GM13977 (cell line): ENCODE results near the gene SIGLEC1.

Experiments used
- DNase-seq: peaks from one replicate; pipeline ENCODE4 v3.0.0; 2012; ENCODE audit warnings: low spot score
- in situ Hi-C: fragments of 300-500 bp; cut with MboI; formaldehyde crosslinking; loops from one replicate; pipeline ENCODE4 v1.12.0; 2022; ENCODE audit warnings: low sequenced_read_pairs, low pct_unique_long_range_greater_than_20kb, mixed read lengths, inconsistent platforms; ENCODE audit not compliant: unreplicated experiment
- TF ChIP-seq, protein P1 (sequence below): IDR thresholded peaks from 2 replicates; pipeline ENCODE4 v1.5.1; 2012; ENCODE audit warnings: mild to moderate bottlenecking, control low read depth; ENCODE audit not compliant: insufficient read depth; ENCODE audit errors: extremely low read depth, missing control alignments

The SIGLEC1 gene

DNA sequence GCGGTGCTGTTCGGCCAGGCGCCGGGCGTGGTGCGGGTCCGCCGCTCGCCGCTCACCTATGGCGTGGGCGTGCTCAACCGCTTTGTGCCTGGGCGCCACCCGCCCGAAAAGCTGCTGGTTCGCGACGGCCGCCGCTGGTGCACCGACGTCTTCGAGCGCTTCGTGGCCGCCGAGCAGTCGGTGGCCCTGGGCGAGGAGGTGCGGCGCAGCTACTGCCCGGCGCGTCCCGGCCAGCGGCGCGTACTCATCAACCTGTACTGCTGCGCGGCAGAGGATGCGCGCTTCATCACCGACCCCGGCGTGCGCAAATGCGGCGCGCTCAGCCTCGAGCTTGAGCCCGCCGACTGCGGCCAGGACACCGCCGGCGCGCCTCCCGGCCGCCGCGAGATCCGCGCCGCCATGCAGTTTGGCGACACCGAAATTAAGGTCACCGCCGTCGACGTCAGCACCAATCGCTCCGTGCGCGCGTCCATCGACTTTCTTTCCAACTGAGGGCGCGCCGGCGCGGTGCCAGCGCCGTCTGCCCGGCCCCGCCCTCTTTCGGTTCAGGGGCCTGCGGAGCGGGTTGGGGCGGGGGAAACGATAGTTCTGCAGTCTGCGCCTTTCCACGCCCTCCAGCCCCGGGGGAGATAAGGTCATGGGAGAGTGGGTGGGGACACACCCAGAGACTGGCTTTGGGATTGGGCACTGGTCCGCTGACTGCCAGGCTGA lies 39.4 kb upstream of the SIGLEC1 start:
- in situ Hi-C loops, result no loop called here
- no peak for DNase-seq

DNA sequence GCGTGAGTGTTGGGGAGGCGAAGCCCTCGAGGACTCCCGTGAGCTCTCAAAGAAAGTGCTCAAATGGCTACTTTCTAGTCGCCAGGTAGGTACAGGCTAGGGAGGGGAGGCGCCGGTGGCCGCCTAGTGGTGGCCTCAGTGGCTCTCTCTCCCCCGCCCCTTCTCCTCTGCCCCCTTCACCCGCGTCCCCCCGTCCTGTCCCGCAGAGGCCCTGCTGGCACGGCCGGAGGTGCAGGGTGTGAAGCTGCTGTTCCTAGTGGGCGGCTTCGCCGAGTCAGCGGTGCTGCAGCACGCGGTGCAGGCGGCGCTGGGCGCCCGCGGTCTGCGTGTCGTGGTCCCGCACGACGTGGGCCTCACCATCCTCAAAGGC lies 38.9 kb upstream of the SIGLEC1 start:
- in situ Hi-C loops, result no loop called here
- TF ChIP-seq, protein P1, sequence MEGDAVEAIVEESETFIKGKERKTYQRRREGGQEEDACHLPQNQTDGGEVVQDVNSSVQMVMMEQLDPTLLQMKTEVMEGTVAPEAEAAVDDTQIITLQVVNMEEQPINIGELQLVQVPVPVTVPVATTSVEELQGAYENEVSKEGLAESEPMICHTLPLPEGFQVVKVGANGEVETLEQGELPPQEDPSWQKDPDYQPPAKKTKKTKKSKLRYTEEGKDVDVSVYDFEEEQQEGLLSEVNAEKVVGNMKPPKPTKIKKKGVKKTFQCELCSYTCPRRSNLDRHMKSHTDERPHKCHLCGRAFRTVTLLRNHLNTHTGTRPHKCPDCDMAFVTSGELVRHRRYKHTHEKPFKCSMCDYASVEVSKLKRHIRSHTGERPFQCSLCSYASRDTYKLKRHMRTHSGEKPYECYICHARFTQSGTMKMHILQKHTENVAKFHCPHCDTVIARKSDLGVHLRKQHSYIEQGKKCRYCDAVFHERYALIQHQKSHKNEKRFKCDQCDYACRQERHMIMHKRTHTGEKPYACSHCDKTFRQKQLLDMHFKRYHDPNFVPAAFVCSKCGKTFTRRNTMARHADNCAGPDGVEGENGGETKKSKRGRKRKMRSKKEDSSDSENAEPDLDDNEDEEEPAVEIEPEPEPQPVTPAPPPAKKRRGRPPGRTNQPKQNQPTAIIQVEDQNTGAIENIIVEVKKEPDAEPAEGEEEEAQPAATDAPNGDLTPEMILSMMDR, result no peak
- DNase-seq, result no peak

More for the DNA sequence above, 39.4 kb upstream of the SIGLEC1 start:
- TF ChIP-seq, protein P1, result no peak

DNA sequence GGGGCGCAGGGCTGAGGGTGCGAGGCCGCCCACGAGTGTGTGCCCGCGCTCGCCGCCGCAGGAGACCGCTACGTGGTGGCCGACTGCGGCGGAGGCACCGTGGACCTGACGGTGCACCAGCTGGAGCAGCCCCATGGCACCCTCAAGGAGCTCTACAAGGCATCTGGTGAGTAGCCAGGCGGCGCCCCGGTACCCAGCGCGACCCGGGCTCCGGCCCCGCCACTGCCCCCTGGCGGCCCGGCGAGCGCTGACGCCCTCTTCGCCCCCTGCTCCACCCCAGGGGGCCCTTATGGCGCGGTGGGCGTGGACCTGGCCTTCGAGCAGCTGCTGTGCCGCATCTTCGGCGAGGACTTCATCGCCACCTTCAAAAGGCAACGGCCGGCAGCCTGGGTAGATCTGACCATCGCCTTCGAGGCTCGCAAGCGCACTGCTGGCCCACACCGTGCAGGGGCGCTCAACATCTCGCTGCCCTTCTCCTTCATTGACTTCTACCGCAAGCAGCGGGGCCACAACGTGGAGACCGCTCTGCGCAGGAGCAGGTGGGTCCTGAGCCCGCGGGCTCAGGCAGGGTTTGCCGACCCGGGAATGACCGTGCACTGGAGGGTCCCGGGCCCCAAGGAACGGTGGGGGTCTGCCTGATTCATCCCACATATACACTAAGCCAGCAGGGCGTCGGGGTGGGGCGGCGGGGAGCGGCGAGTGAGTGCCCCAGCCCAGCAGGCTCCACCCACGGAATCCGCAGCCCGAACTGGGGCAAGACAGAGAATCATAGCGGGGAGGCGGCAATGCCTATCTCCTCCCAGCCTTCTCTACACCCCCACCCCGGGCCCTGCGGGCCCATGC lies 37.5 kb upstream of the SIGLEC1 start:
- TF ChIP-seq, protein P1, result peak; percentile 56
- in situ Hi-C loops, result no loop called here
- peak; percentile 77 for DNase-seq

DNA sequence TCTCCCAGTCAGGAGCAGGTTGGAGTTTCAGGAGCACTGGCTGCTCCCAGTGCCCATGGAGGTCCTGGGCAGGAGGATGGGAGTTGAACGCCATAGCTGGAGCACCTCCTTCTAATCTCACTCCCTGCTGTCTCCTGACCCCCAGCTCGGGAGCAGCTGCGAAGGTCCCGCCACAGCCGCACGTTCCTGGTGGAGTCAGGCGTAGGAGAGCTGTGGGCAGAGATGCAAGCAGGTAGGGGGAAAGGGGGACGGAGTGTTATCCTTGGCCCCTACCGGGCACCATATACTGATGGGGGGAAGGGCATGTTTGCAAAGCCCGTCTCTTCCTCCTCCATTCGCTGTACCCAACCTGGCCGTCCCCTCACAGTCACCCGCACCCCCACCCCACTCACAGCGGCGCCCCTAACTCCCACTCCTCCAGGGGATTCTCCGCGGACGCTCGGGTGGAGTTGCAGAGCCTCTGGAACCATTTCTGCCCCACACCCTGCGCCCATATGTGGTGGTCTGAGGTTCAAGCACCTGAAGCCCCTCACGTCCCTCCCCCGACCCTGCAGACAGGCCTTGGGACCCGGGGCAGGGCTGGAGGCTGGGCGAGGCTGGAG lies 36.8 kb upstream of the SIGLEC1 start:
- TF ChIP-seq, protein P1, result no peak
- in situ Hi-C loops, result no loop called here
- no peak for DNase-seq

DNA sequence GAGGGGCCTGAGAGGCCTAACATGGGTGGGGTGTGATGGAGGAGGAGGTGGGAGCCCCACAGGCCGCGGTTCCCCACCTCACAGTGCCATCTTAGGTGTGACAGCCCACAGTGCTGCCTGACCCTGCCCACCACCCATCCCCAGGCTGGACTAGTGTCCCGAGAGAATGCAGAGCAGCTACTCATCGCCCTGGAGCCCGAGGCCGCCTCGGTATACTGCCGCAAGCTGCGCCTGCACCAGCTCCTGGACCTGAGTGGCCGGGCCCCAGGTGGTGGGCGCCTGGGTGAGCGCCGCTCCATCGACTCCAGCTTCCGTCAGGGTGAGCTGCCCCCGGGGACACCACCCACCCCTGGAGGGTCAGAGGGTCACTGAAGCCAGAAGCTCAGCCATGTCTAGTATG lies 35.7 kb upstream of the SIGLEC1 start:
- DNase-seq, result no peak
- in situ Hi-C loops, result no loop called here
- TF ChIP-seq, protein P1, result no peak

DNA sequence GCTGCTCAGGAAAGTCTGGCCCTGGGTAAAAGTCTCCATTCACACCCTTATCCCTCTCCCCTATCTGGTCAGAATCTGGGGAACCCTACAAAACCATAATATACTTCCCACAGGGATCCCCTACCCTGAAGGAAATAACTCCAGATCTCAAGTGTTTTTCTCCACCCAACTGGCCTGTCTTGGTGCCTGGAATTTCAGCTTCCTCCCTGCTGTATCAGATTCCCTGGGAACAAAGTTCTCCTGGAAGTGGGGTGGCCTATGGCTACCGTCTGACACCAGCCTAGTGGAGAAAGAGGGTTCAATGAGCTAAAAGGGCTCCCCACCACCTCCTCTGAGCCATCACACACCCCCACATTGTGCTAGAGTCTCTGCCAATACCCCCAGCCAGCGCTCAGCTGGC lies 35.1 kb upstream of the SIGLEC1 start:
- in situ Hi-C loops, result no loop called here
- no peak for DNase-seq

More for the DNA sequence above, 35.1 kb upstream of the SIGLEC1 start:
- TF ChIP-seq, protein P1, result no peak
